Astrocyte (in vitro differentiated cells and primary cell): ENCODE results near the gene CLEC20A.

Experiments
- EZH2 ChIP-seq: IDR thresholded peaks from 2 replicates; pipeline ENCODE4 v1.6.1; 2012; ENCODE audit warnings: mild to moderate bottlenecking, low read length, inconsistent platforms; ENCODE audit not compliant: insufficient read depth
- TF ChIP-seq, protein P1 (sequence below): IDR thresholded peaks from 2 replicates; pipeline ENCODE4 v1.5.1; 2011; ENCODE audit warnings: low read depth, mild to moderate bottlenecking, inconsistent platforms, low read length, moderate library complexity; ENCODE audit not compliant: insufficient read depth

DNA sequence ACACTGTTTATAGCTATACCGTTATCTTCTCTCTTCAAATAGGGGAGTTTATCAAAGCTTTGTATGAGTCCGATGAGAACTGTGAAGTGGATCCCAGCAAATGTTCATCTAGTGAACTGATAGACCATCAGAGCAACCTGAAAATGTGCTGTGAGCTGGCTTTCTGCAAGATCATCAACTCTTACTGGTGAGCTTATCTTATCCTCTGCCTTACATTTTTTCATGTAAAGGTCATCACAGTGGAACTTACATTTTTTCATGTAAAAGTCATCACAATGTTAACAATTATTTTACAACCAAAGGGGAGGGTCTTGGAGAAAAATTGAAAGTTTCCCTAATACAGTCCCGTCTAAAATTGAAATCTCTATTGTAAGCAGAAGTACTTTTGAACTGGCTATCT lies 45.2 kb downstream of the CLEC20A start:
- TF ChIP-seq, protein P1, sequence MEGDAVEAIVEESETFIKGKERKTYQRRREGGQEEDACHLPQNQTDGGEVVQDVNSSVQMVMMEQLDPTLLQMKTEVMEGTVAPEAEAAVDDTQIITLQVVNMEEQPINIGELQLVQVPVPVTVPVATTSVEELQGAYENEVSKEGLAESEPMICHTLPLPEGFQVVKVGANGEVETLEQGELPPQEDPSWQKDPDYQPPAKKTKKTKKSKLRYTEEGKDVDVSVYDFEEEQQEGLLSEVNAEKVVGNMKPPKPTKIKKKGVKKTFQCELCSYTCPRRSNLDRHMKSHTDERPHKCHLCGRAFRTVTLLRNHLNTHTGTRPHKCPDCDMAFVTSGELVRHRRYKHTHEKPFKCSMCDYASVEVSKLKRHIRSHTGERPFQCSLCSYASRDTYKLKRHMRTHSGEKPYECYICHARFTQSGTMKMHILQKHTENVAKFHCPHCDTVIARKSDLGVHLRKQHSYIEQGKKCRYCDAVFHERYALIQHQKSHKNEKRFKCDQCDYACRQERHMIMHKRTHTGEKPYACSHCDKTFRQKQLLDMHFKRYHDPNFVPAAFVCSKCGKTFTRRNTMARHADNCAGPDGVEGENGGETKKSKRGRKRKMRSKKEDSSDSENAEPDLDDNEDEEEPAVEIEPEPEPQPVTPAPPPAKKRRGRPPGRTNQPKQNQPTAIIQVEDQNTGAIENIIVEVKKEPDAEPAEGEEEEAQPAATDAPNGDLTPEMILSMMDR: no peak
- no peak for TF ChIP-seq EZH2
